Adipose tissue (tissue), 3 donors: ENCODE results near the gene FLNC. TPM values are rescaled to one million over a fixed set of nuclear protein-coding genes. Genes with fewer than 3 reads are reported as not detected.

ENCODE experiments used
- H3K27ac ChIP-seq: one replicate; pipeline ENCODE4 v1.5.1; 2013; ENCODE audit warnings: low read depth, low read length
- WGBS, 3 donors: extraction: QIAGEN DNeasy Blood & Tissue Kit; methylation state at CpG; one replicate each; pipeline ENCODE4 v1.1.7; 2013; 5-methylcytosine and 5-hydroxymethylcytosine counted together
- polyA plus RNA-seq, 3 donors: library from polyadenylated mRNA; stranded (reverse); fragments of 200-250 nt; gene quantifications; one replicate each; pipeline ENCODE4 v1.2.3, GENCODE V29; 2013
- donor health status: healthy with polysubstance abuse.
- donor health status: Bipolar disorder and iron deficiency.
- donor health status: healthy.

The FLNC gene
- polyA plus RNA-seq, 3 donors = 5.8 to 9.3 (median 7.3) TPM

- WGBS, 3 donors = 89 to 91% (median 89%) methylated on average over 12 to 13 of the region's 13 CpGs
- no peak overlapping the region for H3K27ac ChIP-seq
Observed at GRCh38 chr7:128892521-128893250, 62.5 kb downstream of the FLNC start.

- 90 to 91% (median 91%) methylated on average over 22 to 23 of the region's 23 CpGs for WGBS, 3 donors
- H3K27ac ChIP-seq = no peak overlapping the region
Observed at GRCh38 chr7:128893251-128894100, 63.3 kb downstream of the FLNC start.

- 90 to 95% (median 93%) methylated on average over 6 of the region's 6 CpGs for WGBS, 3 donors
- no peak overlapping the region for H3K27ac ChIP-seq
Observed at GRCh38 chr7:128894101-128894440, 63.9 kb downstream of the FLNC start.

GRCh38 chr7:128895320-128895719, 65.1 kb downstream of the FLNC start:
- 77 to 87% (median 77%) methylated on average over 3 of the region's 3 CpGs for WGBS, 3 donors
- no peak overlapping the region for H3K27ac ChIP-seq

- no peak overlapping the region for H3K27ac ChIP-seq
Observed at GRCh38 chr7:128899392-128899791, 69.2 kb downstream of the FLNC start.

GRCh38 chr7:128900237-128900636, 70.0 kb downstream of the FLNC start:
- no peak overlapping the region for H3K27ac ChIP-seq
- WGBS, 3 donors = 56 to 74% (median 72%) methylated on average over 1 of the region's 1 CpG

- no peak overlapping the region for H3K27ac ChIP-seq
- 78 to 86% (median 80%) methylated on average over 12 of the region's 12 CpGs for WGBS, 3 donors
Observed at GRCh38 chr7:128902761-128903585, 72.8 kb downstream of the FLNC start.

GRCh38 chr7:128903621-128904361, 73.6 kb downstream of the FLNC start:
- 79 to 84% (median 81%) methylated on average over 11 to 14 of the region's 14 CpGs for WGBS, 3 donors

GRCh38 chr7:128904381-128905197, 74.4 kb downstream of the FLNC start:
- 30 to 41% (median 36%) methylated on average over 8 of the region's 8 CpGs for WGBS, 3 donors
- H3K27ac ChIP-seq = no peak overlapping the region

More at GRCh38 chr7:128903621-128904361, 73.6 kb downstream of the FLNC start:
- H3K27ac ChIP-seq = no peak overlapping the region

GRCh38 chr7:128906001-128906765, 76.0 kb downstream of the FLNC start:
- no peak overlapping the region for H3K27ac ChIP-seq
- WGBS, 3 donors = 71 to 85% (median 80%) methylated on average over 5 of the region's 5 CpGs

- 81 to 89% (median 86%) methylated on average over 18 to 19 of the region's 19 CpGs for WGBS, 3 donors
- H3K27ac ChIP-seq = no peak overlapping the region
Observed at GRCh38 chr7:128906766-128907559, 76.8 kb downstream of the FLNC start.

Other genes starting within 250 kb of the FLNC start
- 1 to 10 TPM in 2 of 3 donors, under 1 TPM in 1; 0.44 to 2.6 (median 1.6) TPM for gene GARIN1A, start 158.1 kb upstream of the FLNC start, polyA plus RNA-seq
- 10 to 100 TPM; 21.3 to 75.9 (median 60.5) TPM for gene CALU, start 91.0 kb upstream of the FLNC start, polyA plus RNA-seq
- gene OPN1SW, start 54.6 kb upstream of the FLNC start, polyA plus RNA-seq = not detected
- gene CCDC136, start 38.4 kb upstream of the FLNC start, polyA plus RNA-seq = 1 to 10 TPM in 2 of 3 donors, under 1 TPM in 1; 0.79 to 2.8 (median 1.1) TPM
- gene ATP6V1F, start 32.5 kb downstream of the FLNC start, polyA plus RNA-seq = 100 to 1,000 TPM in 2 of 3 donors, 10 to 100 TPM in 1; 76.4 to 216 (median 158) TPM
- 1 to 10 TPM in 2 of 3 donors, under 1 TPM in 1; 0.26 to 2.0 (median 1.5) TPM for gene KCP, start 80.3 kb downstream of the FLNC start, polyA plus RNA-seq
- gene IRF5, start 107.5 kb downstream of the FLNC start, polyA plus RNA-seq = 1 to 10 TPM; 2.7 to 4.3 (median 3.7) TPM
- 10 to 100 TPM; 13.0 to 16.3 (median 15.3) TPM for gene TNPO3, start 224.7 kb downstream of the FLNC start, polyA plus RNA-seq